KMS-11 (cell line): ENCODE data around the gene ARFGEF3.
A peak's percentile ranks its signal among the peaks of the same experiment; 100 is the strongest.

ENCODE experiments used
- H2AFZ ChIP-seq: fragments of 200-600 bp; sonication (generic); 2 replicates; pipeline ENCODE4 v1.6.1; 2016; ENCODE audit warnings: antibody characterized with exemption, mixed run types, low read depth
- H3K27ac ChIP-seq: fragments of 200-600 bp; sonication (generic); 2 replicates; pipeline ENCODE4 v1.6.1; 2016; ENCODE audit warnings: mild to moderate bottlenecking, mixed run types
- H3K27me3 ChIP-seq: fragments of 200-600 bp; sonication (generic); 2 replicates; pipeline ENCODE4 v1.6.1; 2017; ENCODE audit warnings: mild to moderate bottlenecking, low read depth, mixed run types, moderate library complexity; ENCODE audit not compliant: insufficient read depth
- H3K36me3 ChIP-seq: fragments of 200-600 bp; sonication (generic); 2 replicates; pipeline ENCODE4 v1.6.1; 2017; ENCODE audit warnings: mild to moderate bottlenecking, mixed run types; ENCODE audit not compliant: insufficient read depth
- H3K4me1 ChIP-seq: fragments of 200-600 bp; sonication (generic); 2 replicates; pipeline ENCODE4 v1.6.1; 2016; ENCODE audit warnings: mild to moderate bottlenecking, low read depth, mixed run types; ENCODE audit not compliant: poor library complexity, severe bottlenecking
- H3K4me2 ChIP-seq: fragments of 200-600 bp; sonication (generic); 2 replicates; pipeline ENCODE4 v1.7.0; 2016; ENCODE audit warnings: mild to moderate bottlenecking, mixed run types
- H3K4me3 ChIP-seq: fragments of 200-600 bp; sonication (generic); IDR thresholded peaks from 2 replicates; pipeline ENCODE4 v1.6.1; 2017; ENCODE audit warnings: low read depth, low read length, mixed read lengths; ENCODE audit not compliant: insufficient read depth
- H3K79me2 ChIP-seq: fragments of 200-600 bp; sonication (generic); 2 replicates; pipeline ENCODE4 v1.6.1; 2016; ENCODE audit warnings: low read depth, mixed run types; ENCODE audit not compliant: insufficient read depth
- H3K9ac ChIP-seq: fragments of 200-600 bp; sonication (generic); 2 replicates; pipeline ENCODE4 v1.6.1; 2016; ENCODE audit warnings: mild to moderate bottlenecking, mixed run types
- H4K20me1 ChIP-seq: fragments of 200-600 bp; sonication (generic); 2 replicates; pipeline ENCODE4 v1.6.1; 2016; ENCODE audit warnings: mild to moderate bottlenecking, mixed run types; ENCODE audit not compliant: insufficient read depth
- CTCF ChIP-seq: fragments of 200-600 bp; sonication (generic); conservative IDR thresholded peaks from 2 replicates; pipeline ENCODE4 v1.6.1; 2017; ENCODE audit warnings: low read depth, mild to moderate bottlenecking, antibody characterized with exemption, low read length, moderate library complexity, mixed read lengths

ARFGEF3 gene

GRCh38 chr6:138160329-138161087 is 1.2 kb upstream of the ARFGEF3 start:
- Histone ChIP-seq H3K4me2 (peak overlapping the region; percentile 71), H3K27me3 (0 out of 2 replicates have a peak, but pooled peaks cover 3% of the 10 kb centered on the region), H3K4me3 (no peak overlapping the region), H3K9ac (no peak overlapping the region), H3K36me3 (no peaks in the 10 kb centered on the region), H3K4me1 (peaks cover 3% of the 10 kb centered on the region), H2AFZ (peak overlapping the region; percentile 86), H3K27ac (no peak overlapping the region), H3K79me2 (no peaks in the 10 kb centered on the region), H4K20me1 (no peaks in the 10 kb centered on the region)
- no peak for TF ChIP-seq CTCF

GRCh38 chr6:138161088-138161337 is 726 bp upstream of the ARFGEF3 start:
- no peaks in the 10 kb centered on the region for H3K36me3 ChIP-seq
- peaks cover 3% of the 10 kb centered on the region for H3K4me1 ChIP-seq
- 0 out of 2 replicates have a peak, but pooled peaks cover 3% of the 10 kb centered on the region for H3K27me3 ChIP-seq
- H3K79me2 ChIP-seq, result no peaks in the 10 kb centered on the region
- peak overlapping the region; percentile 86 for H2AFZ ChIP-seq
- no peak overlapping the region for H3K4me3 ChIP-seq
- peak overlapping the region; percentile 71 for H3K4me2 ChIP-seq
- H3K27ac ChIP-seq, result no peak overlapping the region
- H4K20me1 ChIP-seq, result no peaks in the 10 kb centered on the region
- no peak for TF ChIP-seq CTCF
- H3K9ac ChIP-seq, result no peak overlapping the region

DNA sequence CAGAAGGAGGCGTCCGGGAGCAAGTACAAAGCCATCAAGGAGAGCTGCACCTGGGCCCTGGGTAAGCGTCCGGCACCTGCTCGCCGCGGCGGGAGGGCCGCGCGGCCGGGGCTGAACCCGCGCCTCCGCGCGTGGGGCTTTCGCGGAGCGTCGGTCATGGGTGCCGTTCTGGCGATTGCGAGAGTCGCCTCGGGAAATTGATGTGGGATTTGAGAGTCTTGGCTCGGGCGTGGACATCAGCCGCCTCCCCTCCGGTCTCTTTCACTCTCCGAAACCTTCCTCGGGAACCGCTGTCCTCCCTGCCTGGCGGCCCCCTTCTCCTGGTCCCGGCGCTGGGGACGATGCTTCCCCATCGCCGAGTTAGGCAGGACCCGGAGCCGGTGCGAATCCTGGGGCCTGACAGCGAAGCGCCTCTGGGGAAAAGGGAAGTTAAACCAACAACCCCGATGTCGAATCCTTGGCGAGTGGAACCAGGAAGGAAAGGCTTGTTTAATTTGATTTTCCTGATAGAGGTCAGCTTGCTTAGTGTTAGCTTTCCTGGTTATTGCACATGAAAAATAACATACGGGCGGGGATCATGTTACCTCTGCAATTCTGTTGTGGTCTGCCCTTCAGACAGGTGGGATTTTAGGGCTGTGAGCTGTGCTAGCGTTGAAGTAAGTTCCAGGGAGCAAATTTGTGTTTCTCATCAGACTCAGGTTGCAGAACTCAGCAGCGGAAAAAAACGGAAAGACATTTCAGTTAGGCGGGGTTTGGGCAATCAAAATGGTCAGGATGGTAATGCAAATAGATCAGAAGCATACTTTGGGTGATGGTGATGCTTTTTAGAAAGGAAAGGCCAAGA is 594 bp downstream of the ARFGEF3 start:
- Histone ChIP-seq H3K4me3 (no peak overlapping the region), H3K27me3 (0 out of 2 replicates have a peak, but pooled peaks cover 3% of the 10 kb centered on the region), H2AFZ (peak overlapping the region; percentile 86), H3K27ac (no peak overlapping the region), H3K4me1 (peaks cover 3% of the 10 kb centered on the region), H3K79me2 (no peaks in the 10 kb centered on the region), H3K9ac (peak overlapping the region; percentile 74), H4K20me1 (no peaks in the 10 kb centered on the region), H3K36me3 (no peaks in the 10 kb centered on the region), H3K4me2 (peak overlapping the region; percentile 90)
- TF ChIP-seq CTCF, result no peak

DNA sequence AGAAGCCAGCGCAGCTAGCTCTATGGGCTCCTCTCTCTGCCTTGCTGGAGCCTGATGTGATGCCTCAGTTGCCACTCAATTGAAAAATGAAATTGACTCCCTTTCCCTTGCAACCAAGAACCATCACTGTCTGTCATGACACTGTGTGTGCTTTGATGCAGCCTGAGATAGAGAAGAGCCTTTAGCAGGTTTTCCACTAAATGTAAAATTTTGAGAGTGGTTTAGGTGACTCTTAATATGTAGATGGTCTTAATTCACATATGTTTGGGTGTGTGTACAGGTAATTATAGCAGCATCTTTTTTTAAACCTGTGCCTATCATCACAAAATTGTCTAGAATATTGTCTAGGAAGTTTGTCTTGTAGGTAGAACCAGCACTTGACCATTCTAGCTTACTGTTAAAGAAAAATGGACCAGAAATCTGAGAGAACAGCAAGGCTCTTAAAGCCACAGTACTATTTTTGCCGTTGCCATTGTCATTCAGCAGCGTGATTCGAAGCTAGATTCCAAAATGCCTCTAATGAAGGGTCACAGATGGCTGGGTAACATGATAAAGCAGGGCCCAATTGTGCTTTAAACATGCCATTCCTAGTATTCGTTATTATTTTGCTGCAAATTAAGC is 1.3 kb downstream of the ARFGEF3 start:
- H3K9ac ChIP-seq, result no peak overlapping the region
- H3K4me1 ChIP-seq, result peaks cover 3% of the 10 kb centered on the region
- H3K27me3 ChIP-seq, result 0 out of 2 replicates have a peak, but pooled peaks cover 3% of the 10 kb centered on the region
- peak overlapping the region; percentile 90; the same call in 1 of the 2 replicates for H3K4me2 ChIP-seq
- no peak for TF ChIP-seq CTCF
- H3K27ac ChIP-seq, result no peak overlapping the region
- H4K20me1 ChIP-seq, result no peaks in the 10 kb centered on the region
- H2AFZ ChIP-seq, result no peak overlapping the region
- no peaks in the 10 kb centered on the region for H3K36me3 ChIP-seq
- no peaks in the 10 kb centered on the region for H3K79me2 ChIP-seq
- H3K4me3 ChIP-seq, result no peak overlapping the region
